Spleen (tissue), 11 donors: ENCODE results near the gene ARHGAP11A. TPM values are rescaled to one million over a fixed set of nuclear protein-coding genes. Genes with fewer than 3 reads are reported as not detected.

Source experiments
- DNase-seq: peaks from one replicate; pipeline ENCODE4 v3.0.0-alpha.2; 2020
- H3K27ac ChIP-seq, 8 donors: fragments of 200-600 bp; sonication (generic) in 7 of 8; 1 replicate in 4 of 8; 2 replicates in 4 of 8; pipeline versions ENCODE4 v1.5.0 to v1.8.0; 2016 to 2021; ENCODE audit warnings: inconsistent platforms in 4 of 8, mild to moderate bottlenecking in 4 of 8, moderate library complexity in 1 of 8
- H3K27me3 ChIP-seq, 7 donors: fragments of 200-600 bp; sonication (generic) in 6 of 7; replicated peaks in 1 of 7; 1 replicate in 4 of 7; 2 replicates in 3 of 7; pipeline versions ENCODE4 v1.5.0 to v1.8.0; 2016 to 2021; ENCODE audit warnings: inconsistent platforms in 3 of 7, mild to moderate bottlenecking in 1 of 7
- H3K36me3 ChIP-seq, 6 donors: fragments of 200-600 bp; sonication (generic) in 5 of 6; 1 replicate in 4 of 6; 2 replicates in 2 of 6; pipeline versions ENCODE4 v1.5.0 to v1.8.0; 2016 to 2021; ENCODE audit warnings: inconsistent platforms in 2 of 6
- H3K4me1 ChIP-seq, 6 donors: fragments of 200-600 bp; sonication (generic) in 5 of 6; 1 replicate in 3 of 6; 2 replicates in 3 of 6; pipeline versions ENCODE4 v1.5.0 to v1.8.0; 2016 to 2021; ENCODE audit warnings: inconsistent platforms in 3 of 6
- H3K4me3 ChIP-seq, 8 donors: fragments of 200-600 bp; sonication (generic) in 7 of 8; 1 replicate in 4 of 8; 2 replicates in 4 of 8; pipeline versions ENCODE4 v1.5.0 to v1.8.0; 2016 to 2021; ENCODE audit warnings: inconsistent platforms in 4 of 8, mild to moderate bottlenecking in 4 of 8, moderate library complexity in 2 of 8
- H3K9me3 ChIP-seq, 8 donors: fragments of 200-600 bp; sonication (generic) in 7 of 8; 1 replicate in 4 of 8; 2 replicates in 4 of 8; pipeline versions ENCODE4 v1.5.0 to v1.8.0; 2016 to 2021; ENCODE audit warnings: inconsistent platforms in 4 of 8
- POLR2A ChIP-seq, 3 donors: fragments of 450-650 bp; IDR thresholded peaks; one replicate each; pipeline ENCODE4 v1.5.1; 2017; ENCODE audit warnings: antibody characterized with exemption in 3 of 3, mild to moderate bottlenecking in 1 of 3
- POLR2AphosphoS5 ChIP-seq, 3 donors: sonication (generic); formaldehyde crosslinking; IDR thresholded peaks; one replicate each; pipeline ENCODE4 v1.5.1; 2017; ENCODE audit warnings: antibody characterized with exemption in 3 of 3
- WGBS, 5 donors: extraction: QIAGEN DNeasy Blood & Tissue Kit in 3 of 5; methylation state at CpG; one replicate each; pipeline versions ENCODE4 v1.1.5 to v1.1.7; 2013 to 2018; 5-methylcytosine and 5-hydroxymethylcytosine counted together
- intact Hi-C: fragments of 100-400 bp; cut with DNase I; formaldehyde crosslinking; loops from one replicate; pipeline ENCODE4 v1.15.0; 2023; ENCODE audit warnings: low total_unique reads
- polyA plus RNA-seq, 3 donors: library from polyadenylated mRNA; stranded (reverse); fragments of 200-250 nt; gene quantifications; one replicate each; pipeline ENCODE4 v1.2.1, GENCODE V29; 2013
- total RNA-seq, 7 donors: library from RNA; depleted of rRNA in 3 of 7; stranded (reverse); fragments of >200 nt in 3 of 7; fragmentation: NEBNext Ultra II Directional in 4 of 7; extraction: Animal tissue kit (Norgen Biotek cat#: 25700) in 4 of 7; gene quantifications; one replicate each; pipeline versions ENCODE4 v1.1.0 to v1.2.1, GENCODE V29; 2016 to 2021
- TF ChIP-seq, protein P1 (sequence below), 11 experiments: fragments of 200-600 bp in 7 of 11; fragments of 450-650 bp in 4 of 11; sonication (generic) in 4 of 11; IDR thresholded peaks in 8 of 11; conservative IDR thresholded peaks in 3 of 11; 1 replicate in 7 of 11; 2 replicates in 4 of 11; pipeline versions ENCODE4 v1.4.0 to v1.8.0; 2016 to 2021; ENCODE audit warnings: antibody characterized with exemption in 11 of 11, inconsistent platforms in 4 of 11, mild to moderate bottlenecking in 1 of 11
- donor health status: healthy with polysubstance abuse.
- donor health status: DM: no; HTN: no; CAD: no; lungs with moderate emphysema.
- donor health status: DM: no; HTN: no; CAD: no.
- donor health status: Bipolar disorder and iron deficiency.
- donor health status: healthy.
- donor health status: DM: no; HTN: no; CAD: no.
- donor health status: DM: yes; HTN: yes; CAD: no.

Gene ARHGAP11A
- total and polyA plus RNA-seq, 10 donors, result 1.1 to 9.5 (median 5.6) TPM

- no peak for DNase-seq
- Histone ChIP-seq H3K4me3 (no peak overlapping the region), H3K4me1 (no peaks in the 10 kb centered on the region), H3K27ac (no peak overlapping the region), H3K9me3 (no peaks in the 10 kb centered on the region), H3K36me3 (no peaks in the 10 kb centered on the region), H3K27me3 (no peaks in the 10 kb centered on the region)
- TF ChIP-seq, protein P1, sequence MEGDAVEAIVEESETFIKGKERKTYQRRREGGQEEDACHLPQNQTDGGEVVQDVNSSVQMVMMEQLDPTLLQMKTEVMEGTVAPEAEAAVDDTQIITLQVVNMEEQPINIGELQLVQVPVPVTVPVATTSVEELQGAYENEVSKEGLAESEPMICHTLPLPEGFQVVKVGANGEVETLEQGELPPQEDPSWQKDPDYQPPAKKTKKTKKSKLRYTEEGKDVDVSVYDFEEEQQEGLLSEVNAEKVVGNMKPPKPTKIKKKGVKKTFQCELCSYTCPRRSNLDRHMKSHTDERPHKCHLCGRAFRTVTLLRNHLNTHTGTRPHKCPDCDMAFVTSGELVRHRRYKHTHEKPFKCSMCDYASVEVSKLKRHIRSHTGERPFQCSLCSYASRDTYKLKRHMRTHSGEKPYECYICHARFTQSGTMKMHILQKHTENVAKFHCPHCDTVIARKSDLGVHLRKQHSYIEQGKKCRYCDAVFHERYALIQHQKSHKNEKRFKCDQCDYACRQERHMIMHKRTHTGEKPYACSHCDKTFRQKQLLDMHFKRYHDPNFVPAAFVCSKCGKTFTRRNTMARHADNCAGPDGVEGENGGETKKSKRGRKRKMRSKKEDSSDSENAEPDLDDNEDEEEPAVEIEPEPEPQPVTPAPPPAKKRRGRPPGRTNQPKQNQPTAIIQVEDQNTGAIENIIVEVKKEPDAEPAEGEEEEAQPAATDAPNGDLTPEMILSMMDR (IDR thresholded peaks at IDR 0.05 in 8 of 11, conservative IDR thresholded peaks at IDR 0.05 in 3 of 11), result no peak
- TF ChIP-seq POLR2A (IDR thresholded peaks at IDR 0.05) (no peak), POLR2AphosphoS5 (IDR thresholded peaks at IDR 0.05) (no peak)
- WGBS, 5 donors, result 90 to 99% (median 95%) methylated on average over 2 of the region's 2 CpGs
- intact Hi-C loops, result no loop called here
Observed at GRCh38 chr15:32657941-32658340, 42.6 kb downstream of the ARHGAP11A start.

- Histone ChIP-seq H3K27ac (no peak overlapping the region), H3K36me3 (no peaks in the 10 kb centered on the region), H3K4me3 (no peak overlapping the region), H3K4me1 (no peaks in the 10 kb centered on the region), H3K27me3 (no peaks in the 10 kb centered on the region), H3K9me3 (no peaks in the 10 kb centered on the region)
- no peak for DNase-seq
- intact Hi-C loops, result loop anchor here (5.0 kb wide), 1 partner anchor 333 kb away; no protein-coding TSS in a partner anchor
- TF ChIP-seq, protein P1 (IDR thresholded peaks at IDR 0.05 in 8 of 11, conservative IDR thresholded peaks at IDR 0.05 in 3 of 11), result no peak
- TF ChIP-seq POLR2A (IDR thresholded peaks at IDR 0.05) (no peak), POLR2AphosphoS5 (IDR thresholded peaks at IDR 0.05) (no peak)
- WGBS, 5 donors, result 62 to 84% (median 77%) methylated on average over 6 of the region's 6 CpGs
Observed at GRCh38 chr15:32659340-32660155, 44.2 kb downstream of the ARHGAP11A start.

- no peaks in the 10 kb centered on the region for H3K36me3 ChIP-seq
- H3K27ac ChIP-seq, result no peak overlapping the region
- no peaks in the 10 kb centered on the region for H3K4me1 ChIP-seq
- intact Hi-C loops, result loop anchor here (5.0 kb wide), 1 partner anchor 329 kb away; no protein-coding TSS in a partner anchor
- TF ChIP-seq, protein P1 (IDR thresholded peaks at IDR 0.05 in 8 of 11, conservative IDR thresholded peaks at IDR 0.05 in 3 of 11), result no peak
- TF ChIP-seq POLR2AphosphoS5 (IDR thresholded peaks at IDR 0.05) (no peak), POLR2A (IDR thresholded peaks at IDR 0.05) (no peak)
- 88 to 99% (median 95%) methylated on average over 4 of the region's 4 CpGs for WGBS, 5 donors
- no peak overlapping the region for H3K4me3 ChIP-seq
- H3K27me3 ChIP-seq, result no peaks in the 10 kb centered on the region
- DNase-seq, result no peak
- H3K9me3 ChIP-seq, result no peaks in the 10 kb centered on the region
Observed at GRCh38 chr15:32663671-32664070, 48.4 kb downstream of the ARHGAP11A start.

- TF ChIP-seq POLR2AphosphoS5 (IDR thresholded peaks at IDR 0.05), result no peak
- no peak for TF ChIP-seq POLR2A (IDR thresholded peaks at IDR 0.05)
- TF ChIP-seq, protein P1 (IDR thresholded peaks at IDR 0.05 in 8 of 11, conservative IDR thresholded peaks at IDR 0.05 in 3 of 11), result no peak
Observed at GRCh38 chr15:32664796-32665195, 49.5 kb downstream of the ARHGAP11A start.

More at GRCh38 chr15:32664796-32665195, 49.5 kb downstream of the ARHGAP11A start:
- no peaks in the 10 kb centered on the region for H3K4me1 ChIP-seq
- H3K36me3 ChIP-seq, result no peaks in the 10 kb centered on the region
- DNase-seq, result no peak
- no peak overlapping the region for H3K27ac ChIP-seq
- intact Hi-C loops, result loop anchor here (5.0 kb wide), 1 partner anchor 328 kb away; no protein-coding TSS in a partner anchor
- no peak overlapping the region for H3K4me3 ChIP-seq
- H3K9me3 ChIP-seq, result no peaks in the 10 kb centered on the region
- no peaks in the 10 kb centered on the region for H3K27me3 ChIP-seq
